KOPT-K1 (cell line): ENCODE measurements around the gene SERPINB8.

Experiments used
- H3K27ac ChIP-seq: fragments of 200-600 bp; sonication (generic); 2 replicates; pipeline ENCODE4 v1.5.1; 2016; ENCODE audit warnings: antibody characterized with exemption, mild to moderate bottlenecking, low read depth, low read length; ENCODE audit not compliant: poor library complexity, severe bottlenecking
- H3K36me3 ChIP-seq: fragments of 200-600 bp; sonication (generic); 2 replicates; pipeline ENCODE4 v1.5.1; 2017; ENCODE audit warnings: antibody characterized with exemption, mild to moderate bottlenecking, low read length, moderate library complexity; ENCODE audit not compliant: insufficient read depth
- H3K9me3 ChIP-seq: fragments of 200-600 bp; sonication (generic); 2 replicates; pipeline ENCODE4 v1.5.1; 2017; ENCODE audit warnings: antibody characterized with exemption, low read length, mild to moderate bottlenecking; ENCODE audit not compliant: insufficient read depth, poor library complexity, severe bottlenecking

Gene SERPINB8

DNA sequence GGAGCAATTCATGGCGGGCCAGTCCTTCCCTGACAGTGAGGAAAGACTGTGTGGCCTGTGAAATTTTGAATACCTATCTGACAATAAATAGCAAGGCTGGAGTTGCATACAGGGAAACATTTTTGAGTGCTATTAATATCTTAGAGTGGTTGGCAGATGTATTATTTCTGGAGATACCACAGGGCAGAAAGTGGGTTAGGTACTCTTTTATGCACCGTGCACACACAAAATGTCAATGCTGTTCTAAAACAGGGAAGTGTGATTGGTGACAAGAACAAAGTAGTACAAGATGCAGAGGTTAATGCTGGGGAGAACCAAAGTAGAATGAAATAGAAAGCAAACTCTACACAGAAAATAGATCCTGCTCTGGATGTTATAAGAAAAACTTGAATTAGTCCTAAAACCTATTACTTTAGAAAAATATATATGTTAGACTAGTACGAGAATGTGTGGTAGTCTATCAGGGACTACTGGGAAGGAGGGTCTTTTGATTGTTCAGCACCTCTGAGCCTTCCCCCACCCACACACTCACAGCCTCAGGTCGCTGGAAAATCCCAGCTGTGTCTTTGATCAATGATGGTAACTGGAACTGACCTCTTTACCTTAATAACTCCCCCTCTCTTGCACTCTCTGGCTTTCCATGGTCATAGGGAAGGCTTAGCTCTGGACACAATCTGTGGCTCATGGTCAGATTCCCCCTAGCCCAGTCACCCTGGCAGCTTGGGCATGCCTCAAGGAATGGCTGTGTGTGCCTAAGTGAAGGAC is 58.2 kb downstream of the SERPINB8 start:
- Histone ChIP-seq H3K36me3 (no peaks in the 10 kb centered on the region), H3K27ac (no peak overlapping the region), H3K9me3 (no peaks in the 10 kb centered on the region)

DNA sequence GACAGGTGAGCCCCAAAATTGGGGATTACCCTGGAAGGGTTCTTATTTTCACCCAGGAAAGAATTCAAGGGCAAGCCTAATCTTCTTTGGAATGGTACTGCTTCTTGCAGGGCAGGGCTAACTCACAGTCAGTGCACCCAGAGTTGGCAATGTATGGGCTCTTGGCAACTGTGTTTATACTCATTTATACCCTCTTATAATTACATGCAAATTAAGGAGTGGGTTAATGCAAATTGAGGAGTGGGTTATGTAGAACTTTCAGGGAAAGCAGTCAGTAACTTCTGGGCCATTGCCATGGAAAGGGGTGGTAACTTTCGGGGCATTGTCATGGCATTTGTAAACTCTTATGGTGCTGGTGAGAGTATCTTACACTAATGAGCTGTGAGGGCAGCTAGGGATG is 59.2 kb downstream of the SERPINB8 start:
- H3K9me3 ChIP-seq = no peaks in the 10 kb centered on the region
- H3K27ac ChIP-seq = no peak overlapping the region
- no peaks in the 10 kb centered on the region for H3K36me3 ChIP-seq

DNA sequence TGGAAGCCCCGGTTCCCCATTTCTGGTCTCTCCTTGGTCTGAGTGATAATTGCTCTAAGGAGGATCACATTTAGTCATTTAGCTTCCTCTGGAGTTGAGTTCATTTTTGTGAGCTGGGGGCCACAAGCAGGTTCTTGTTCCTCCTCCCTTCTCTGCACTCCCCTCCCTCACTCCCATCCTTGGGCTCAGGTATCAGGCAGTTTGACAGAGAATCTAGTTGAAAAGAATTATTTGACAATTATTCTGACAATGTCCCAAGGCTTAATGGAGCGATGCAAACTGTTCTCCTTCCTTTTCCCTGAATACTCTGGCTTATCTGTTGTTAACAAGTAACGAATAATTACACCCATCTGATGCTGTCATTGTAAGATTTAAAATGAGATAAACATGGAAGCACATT is 61.5 kb downstream of the SERPINB8 start:
- H3K36me3 ChIP-seq = no peaks in the 10 kb centered on the region
- H3K27ac ChIP-seq = no peak overlapping the region

DNA sequence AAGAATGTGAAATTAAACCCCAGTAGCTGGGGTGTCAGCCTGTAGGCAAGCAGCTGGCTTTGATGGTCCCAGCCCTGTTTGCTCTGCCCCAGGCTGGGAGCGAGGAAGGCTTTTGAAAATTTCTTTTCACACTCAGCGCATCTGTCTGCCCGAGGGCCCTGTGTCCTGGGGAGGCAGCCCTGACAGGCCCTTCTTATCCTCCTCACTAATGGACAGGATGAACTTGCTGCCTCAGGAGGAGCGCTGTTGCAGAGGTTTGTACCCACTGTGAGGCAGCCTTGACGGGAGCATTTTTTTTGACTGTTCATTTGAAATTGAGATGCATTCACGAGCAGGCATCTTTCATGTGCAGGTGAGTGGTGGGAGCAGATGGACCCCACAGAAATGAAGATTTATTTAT is 62.4 kb downstream of the SERPINB8 start:
- no peak overlapping the region for H3K27ac ChIP-seq
- no peaks in the 10 kb centered on the region for H3K9me3 ChIP-seq

More for the DNA sequence above, 61.5 kb downstream of the SERPINB8 start:
- H3K9me3 ChIP-seq = no peaks in the 10 kb centered on the region

DNA sequence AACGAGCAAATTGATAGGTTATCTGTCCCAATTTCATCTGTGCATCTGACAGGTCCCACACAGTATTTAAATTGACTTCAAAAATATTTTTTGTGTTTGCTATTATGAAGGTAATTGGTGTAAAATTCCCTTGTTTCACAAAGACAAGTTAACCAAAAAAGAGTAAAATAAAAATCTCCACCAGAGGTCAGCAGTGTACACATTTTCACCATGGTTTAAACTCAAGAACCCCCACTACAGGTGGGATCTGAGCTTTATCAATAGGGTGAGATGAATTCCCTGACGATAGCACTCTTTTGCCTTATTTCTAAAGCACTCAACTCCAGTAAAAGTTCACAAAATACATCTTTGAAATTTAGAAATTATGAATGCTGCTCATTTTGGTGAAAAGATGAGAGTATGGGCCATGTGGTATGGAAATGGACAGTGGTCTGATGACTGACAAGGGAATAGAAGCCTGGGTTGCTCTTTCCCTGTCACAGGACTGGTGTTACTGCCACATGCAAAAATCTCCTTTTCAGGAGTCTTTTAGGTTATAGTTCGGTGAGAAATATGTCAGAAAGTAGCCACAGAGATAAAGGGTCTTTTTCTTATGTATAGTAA is 68.0 kb downstream of the SERPINB8 start:
- H3K27ac ChIP-seq = no peak overlapping the region
- H3K36me3 ChIP-seq = no peaks in the 10 kb centered on the region
- no peaks in the 10 kb centered on the region for H3K9me3 ChIP-seq

More for the DNA sequence above, 62.4 kb downstream of the SERPINB8 start:
- no peaks in the 10 kb centered on the region for H3K36me3 ChIP-seq
